Measurements from ENCODE around the gene PXDN.
A peak's percentile ranks its signal among the peaks of the same experiment; 100 is the strongest.

Gene PXDN

GRCh38 chr2:1617425-1618021 is 126.8 kb downstream of the PXDN start:
- DNase-seq (ENCODE audit: low read depth, low spot score), result no peak

- peak; percentile 18 for DNase-seq (ENCODE audit: low read depth, low spot score)
These were observed 129.8 kb downstream of the PXDN start for GRCh38 chr2:1614564-1614963.

- DNase-seq (ENCODE audit: low read depth, low spot score), result peak; percentile 62
These were observed 130.5 kb downstream of the PXDN start for GRCh38 chr2:1613731-1614354.

GRCh38 chr2:1613078-1613445 is 131.3 kb downstream of the PXDN start:
- DNase-seq (ENCODE audit: low read depth, low spot score), result no peak

GRCh38 chr2:1612391-1613077 is 131.8 kb downstream of the PXDN start:
- no peak for DNase-seq (ENCODE audit: low read depth, low spot score)

GRCh38 chr2:1611886-1612285 is 132.4 kb downstream of the PXDN start:
- DNase-seq (ENCODE audit: low read depth, low spot score), result no peak

GRCh38 chr2:1610096-1610485 is 134.2 kb downstream of the PXDN start:
- no peak for DNase-seq (ENCODE audit: low read depth, low spot score)

GRCh38 chr2:1609485-1610095 is 134.7 kb downstream of the PXDN start:
- DNase-seq (ENCODE audit: low read depth, low spot score), result no peak

- no peak for DNase-seq (ENCODE audit: low read depth, low spot score)
These were observed 135.3 kb downstream of the PXDN start for GRCh38 chr2:1609040-1609439.

- DNase-seq (ENCODE audit: low read depth, low spot score), result no peak
These were observed 136.2 kb downstream of the PXDN start for GRCh38 chr2:1607971-1608688.

GRCh38 chr2:1607236-1607920 is 136.9 kb downstream of the PXDN start:
- no peak for DNase-seq (ENCODE audit: low read depth, low spot score)

- no peak for DNase-seq (ENCODE audit: low read depth, low spot score)
These were observed 137.7 kb downstream of the PXDN start for GRCh38 chr2:1606421-1607235.

- no peak for DNase-seq (ENCODE audit: low read depth, low spot score)
These were observed 138.3 kb downstream of the PXDN start for GRCh38 chr2:1606046-1606400.

GRCh38 chr2:1605102-1606045 is 138.9 kb downstream of the PXDN start:
- DNase-seq (ENCODE audit: low read depth, low spot score), result peak; percentile 85

- DNase-seq (ENCODE audit: low read depth, low spot score), result no peak
These were observed 140.8 kb downstream of the PXDN start for GRCh38 chr2:1603521-1603920.

GRCh38 chr2:1603059-1603458 is 141.3 kb downstream of the PXDN start:
- DNase-seq (ENCODE audit: low read depth, low spot score), result no peak

- no peak for DNase-seq (ENCODE audit: low read depth, low spot score)
These were observed 141.9 kb downstream of the PXDN start for GRCh38 chr2:1602278-1603010.

GRCh38 chr2:1601471-1602277 is 142.6 kb downstream of the PXDN start:
- DNase-seq (ENCODE audit: low read depth, low spot score), result no peak

Measured in astrocyte of the hippocampus (primary cell).